Liver (tissue), 9 donors: ENCODE data around the gene PCF11. TPM values are rescaled to one million over a fixed set of nuclear protein-coding genes. Genes with fewer than 3 reads are reported as not detected.

Source experiments
- DNase-seq: peaks from one replicate; pipeline ENCODE4 v3.0.0-alpha.2; 2017; ENCODE audit warnings: low spot score
- H3K27ac ChIP-seq, 2 donors: one replicate each; pipeline ENCODE4 v1.7.0; 2013; ENCODE audit warnings: inconsistent platforms in 2 of 2, low read length in 2 of 2, control low read depth in 1 of 2, low read depth in 1 of 2, mild to moderate bottlenecking in 1 of 2
- H3K27me3 ChIP-seq, 4 donors: one replicate each; pipeline versions ENCODE4 v1.6.1 to v1.7.0; 2013; ENCODE audit warnings: low read length in 3 of 4, inconsistent platforms in 1 of 4, mild to moderate bottlenecking in 1 of 4, moderate library complexity in 1 of 4; ENCODE audit not compliant: control insufficient read depth in 4 of 4, insufficient read depth in 4 of 4
- H3K36me3 ChIP-seq, 4 donors: one replicate each; pipeline versions ENCODE4 v1.6.1 to v1.7.0; 2013; ENCODE audit warnings: low read length in 3 of 4, mild to moderate bottlenecking in 3 of 4, low read depth in 1 of 4, moderate library complexity in 1 of 4; ENCODE audit not compliant: control insufficient read depth in 4 of 4, insufficient read depth in 3 of 4
- H3K4me1 ChIP-seq, 4 donors: one replicate each; pipeline versions ENCODE4 v1.6.1 to v1.7.0; 2013; ENCODE audit warnings: low read length in 3 of 4, mild to moderate bottlenecking in 3 of 4, moderate library complexity in 1 of 4; ENCODE audit not compliant: control insufficient read depth in 4 of 4, insufficient read depth in 4 of 4
- H3K4me3 ChIP-seq, 3 donors: one replicate each; pipeline versions ENCODE4 v1.6.1 to v1.7.0; 2013; ENCODE audit warnings: low read length in 3 of 3, control low read depth in 1 of 3, low read depth in 1 of 3, mild to moderate bottlenecking in 1 of 3
- H3K9ac ChIP-seq, 2 donors: one replicate each; pipeline ENCODE4 v1.7.0; 2013; ENCODE audit warnings: low read length in 2 of 2, mild to moderate bottlenecking in 2 of 2, moderate library complexity in 2 of 2, control low read depth in 1 of 2, low read depth in 1 of 2
- H3K9me3 ChIP-seq, 4 donors: one replicate each; pipeline versions ENCODE4 v1.6.1 to v1.7.0; 2013; ENCODE audit warnings: low read length in 3 of 4; ENCODE audit not compliant: control insufficient read depth in 4 of 4
- CTCF ChIP-seq: fragments of 150-350 bp; IDR thresholded peaks from 2 replicates; pipeline ENCODE4 v1.5.1; 2017; ENCODE audit warnings: improper control_type of control experiment, low read depth, low read length; ENCODE audit not compliant: missing input control
- EGR1 ChIP-seq, 2 donors: IDR thresholded peaks; 2 replicates each; pipeline ENCODE4 v1.6.1; 2016 to 2018; ENCODE audit warnings: antibody characterized with exemption in 2 of 2, low read depth in 2 of 2
- FOXA1 ChIP-seq: IDR thresholded peaks from 2 replicates; pipeline ENCODE4 v1.6.1; 2016; ENCODE audit warnings: antibody characterized with exemption
- FOXA2 ChIP-seq: IDR thresholded peaks from 2 replicates; pipeline ENCODE4 v1.6.1; 2016; ENCODE audit warnings: antibody characterized with exemption
- GABPA ChIP-seq, 2 donors: IDR thresholded peaks in 1 of 2; conservative IDR thresholded peaks in 1 of 2; 2 replicates each; pipeline ENCODE4 v1.6.1; 2016; ENCODE audit warnings: antibody characterized with exemption in 2 of 2, mild to moderate bottlenecking in 1 of 2, moderate library complexity in 1 of 2
- HNF4A ChIP-seq, 2 donors: conservative IDR thresholded peaks; 2 replicates each; pipeline ENCODE4 v1.6.1; 2016; ENCODE audit warnings: antibody characterized with exemption in 2 of 2, mild to moderate bottlenecking in 2 of 2
- HNF4G ChIP-seq: IDR thresholded peaks from 2 replicates; pipeline ENCODE4 v1.6.1; 2016; ENCODE audit warnings: antibody characterized with exemption
- JUND ChIP-seq, 2 donors: IDR thresholded peaks; 2 replicates each; pipeline ENCODE4 v1.6.1; 2016; ENCODE audit warnings: antibody characterized with exemption in 2 of 2
- NR2F2 ChIP-seq: IDR thresholded peaks from 2 replicates; pipeline ENCODE4 v1.6.1; 2016; ENCODE audit warnings: antibody characterized with exemption
- RAD21 ChIP-seq, 2 donors: IDR thresholded peaks; 2 replicates each; pipeline ENCODE4 v1.6.1; 2016; ENCODE audit warnings: antibody characterized with exemption in 2 of 2, mild to moderate bottlenecking in 2 of 2
- RXRA ChIP-seq, 2 donors: IDR thresholded peaks; 2 replicates each; pipeline ENCODE4 v1.6.1; 2017 to 2018; ENCODE audit warnings: antibody characterized with exemption in 2 of 2, mild to moderate bottlenecking in 1 of 2
- SP1 ChIP-seq: IDR thresholded peaks from 2 replicates; pipeline ENCODE4 v1.6.1; 2018; ENCODE audit warnings: antibody characterized with exemption, mild to moderate bottlenecking
- TAF1 ChIP-seq: conservative IDR thresholded peaks from 2 replicates; pipeline ENCODE4 v1.6.1; 2016; ENCODE audit warnings: antibody characterized with exemption, mild to moderate bottlenecking
- YY1 ChIP-seq: IDR thresholded peaks from 2 replicates; pipeline ENCODE4 v1.6.1; 2016; ENCODE audit warnings: antibody characterized with exemption, mild to moderate bottlenecking
- ZBTB33 ChIP-seq: IDR thresholded peaks from 2 replicates; pipeline ENCODE4 v1.6.1; 2016; ENCODE audit warnings: antibody characterized with exemption
- WGBS: extraction: QIAGEN DNeasy Blood & Tissue Kit; methylation state at CpG from one replicate; pipeline ENCODE4 v1.1.7; 2013; 5-methylcytosine and 5-hydroxymethylcytosine counted together
- polyA plus RNA-seq, 2 donors: library from polyadenylated mRNA; stranded (reverse) in 1 of 2; unstranded in 1 of 2; fragments of 200-250 nt in 1 of 2; fragments of >200 nt in 1 of 2; fragmentation: Nextera tagmentation in 1 of 2; extraction: Ambion mirVana in 1 of 2; gene quantifications; one replicate each; pipeline versions ENCODE4 v1.2.1 to v1.2.3, GENCODE V29; 2013 to 2015
- total RNA-seq, 2 donors: library from RNA; depleted of rRNA; stranded (reverse); fragments of >200 nt; gene quantifications; one replicate each; pipeline ENCODE4 v1.2.3, GENCODE V29; 2014
- TF ChIP-seq, protein P1 (sequence below): IDR thresholded peaks from 2 replicates; pipeline ENCODE4 v1.6.1; 2016; ENCODE audit warnings: antibody characterized with exemption
- TF ChIP-seq, protein P2 (sequence below): IDR thresholded peaks from 2 replicates; pipeline ENCODE4 v1.6.1; 2016; ENCODE audit warnings: antibody characterized with exemption
- TF ChIP-seq, protein P3 (sequence below): IDR thresholded peaks from 2 replicates; pipeline ENCODE4 v1.6.1; 2016; ENCODE audit warnings: antibody characterized with exemption, mild to moderate bottlenecking
- donor health status: healthy.
- donor health status: healthy.
- donor health status: healthy.
- donor health status: healthy.
- donor health status: healthy.

The PCF11 gene
- total and polyA plus RNA-seq, 4 donors, result 5.9 to 39.7 (median 19.0) TPM

GRCh38 chr11:83195649-83196048 lies 38.7 kb downstream of the PCF11 start (continued):
- TF ChIP-seq, protein P1, sequence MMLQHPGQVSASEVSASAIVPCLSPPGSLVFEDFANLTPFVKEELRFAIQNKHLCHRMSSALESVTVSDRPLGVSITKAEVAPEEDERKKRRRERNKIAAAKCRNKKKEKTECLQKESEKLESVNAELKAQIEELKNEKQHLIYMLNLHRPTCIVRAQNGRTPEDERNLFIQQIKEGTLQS, result no peak
- TF ChIP-seq CTCF (no peak), FOXA2 (no peak), TAF1 (no peak), HNF4G (no peak)

DNA sequence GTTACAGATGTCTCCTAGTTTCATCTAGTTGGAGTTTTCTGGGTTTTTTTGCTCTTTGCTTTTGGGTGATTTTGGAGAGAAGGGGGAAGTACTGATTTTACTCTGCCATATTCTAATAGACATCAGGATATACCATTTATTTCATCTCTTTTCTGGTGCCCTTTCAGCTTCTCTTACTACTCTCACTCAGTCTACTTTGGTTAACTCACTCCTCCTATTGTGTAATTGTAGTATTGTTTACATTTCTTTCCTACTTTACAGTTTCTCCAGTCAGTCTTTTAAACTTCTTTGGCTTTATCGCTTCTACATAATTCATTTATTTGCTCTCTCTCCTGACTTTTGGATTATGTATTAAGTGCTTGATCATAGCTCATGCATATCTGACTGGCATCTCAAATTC lies 43.1 kb downstream of the PCF11 start:
- TF ChIP-seq RXRA (IDR thresholded peaks at IDR 0.05) (no peak), HNF4A (conservative IDR thresholded peaks at IDR 0.05) (no peak), CTCF (no peak), NR2F2 (no peak), GABPA (IDR thresholded peaks at IDR 0.05 in 1 of 2, conservative IDR thresholded peaks at IDR 0.05 in 1 of 2) (no peak), JUND (IDR thresholded peaks at IDR 0.05) (no peak), SP1 (no peak), HNF4G (no peak), TAF1 (no peak), ZBTB33 (no peak), FOXA2 (no peak), RAD21 (IDR thresholded peaks at IDR 0.05) (no peak), YY1 (no peak), EGR1 (IDR thresholded peaks at IDR 0.05; ENCODE audit: low read depth in 2 of 2) (no peak), FOXA1 (no peak)
- TF ChIP-seq, protein P2, sequence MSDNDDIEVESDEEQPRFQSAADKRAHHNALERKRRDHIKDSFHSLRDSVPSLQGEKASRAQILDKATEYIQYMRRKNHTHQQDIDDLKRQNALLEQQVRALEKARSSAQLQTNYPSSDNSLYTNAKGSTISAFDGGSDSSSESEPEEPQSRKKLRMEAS, result no peak
- TF ChIP-seq, protein P3, sequence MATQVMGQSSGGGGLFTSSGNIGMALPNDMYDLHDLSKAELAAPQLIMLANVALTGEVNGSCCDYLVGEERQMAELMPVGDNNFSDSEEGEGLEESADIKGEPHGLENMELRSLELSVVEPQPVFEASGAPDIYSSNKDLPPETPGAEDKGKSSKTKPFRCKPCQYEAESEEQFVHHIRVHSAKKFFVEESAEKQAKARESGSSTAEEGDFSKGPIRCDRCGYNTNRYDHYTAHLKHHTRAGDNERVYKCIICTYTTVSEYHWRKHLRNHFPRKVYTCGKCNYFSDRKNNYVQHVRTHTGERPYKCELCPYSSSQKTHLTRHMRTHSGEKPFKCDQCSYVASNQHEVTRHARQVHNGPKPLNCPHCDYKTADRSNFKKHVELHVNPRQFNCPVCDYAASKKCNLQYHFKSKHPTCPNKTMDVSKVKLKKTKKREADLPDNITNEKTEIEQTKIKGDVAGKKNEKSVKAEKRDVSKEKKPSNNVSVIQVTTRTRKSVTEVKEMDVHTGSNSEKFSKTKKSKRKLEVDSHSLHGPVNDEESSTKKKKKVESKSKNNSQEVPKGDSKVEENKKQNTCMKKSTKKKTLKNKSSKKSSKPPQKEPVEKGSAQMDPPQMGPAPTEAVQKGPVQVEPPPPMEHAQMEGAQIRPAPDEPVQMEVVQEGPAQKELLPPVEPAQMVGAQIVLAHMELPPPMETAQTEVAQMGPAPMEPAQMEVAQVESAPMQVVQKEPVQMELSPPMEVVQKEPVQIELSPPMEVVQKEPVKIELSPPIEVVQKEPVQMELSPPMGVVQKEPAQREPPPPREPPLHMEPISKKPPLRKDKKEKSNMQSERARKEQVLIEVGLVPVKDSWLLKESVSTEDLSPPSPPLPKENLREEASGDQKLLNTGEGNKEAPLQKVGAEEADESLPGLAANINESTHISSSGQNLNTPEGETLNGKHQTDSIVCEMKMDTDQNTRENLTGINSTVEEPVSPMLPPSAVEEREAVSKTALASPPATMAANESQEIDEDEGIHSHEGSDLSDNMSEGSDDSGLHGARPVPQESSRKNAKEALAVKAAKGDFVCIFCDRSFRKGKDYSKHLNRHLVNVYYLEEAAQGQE, result no peak
- TF ChIP-seq, protein P1, result no peak
- no peak overlapping the region for H3K4me3 ChIP-seq
- no peak for DNase-seq
- no peaks in the 10 kb centered on the region for H3K9me3 ChIP-seq
- H3K4me1 ChIP-seq, result peaks cover 1 to 5% (median 2%) of the 10 kb centered on the region in 4 donors
- peaks cover 0 to 2% (median 0%) of the 10 kb centered on the region in 4 donors for H3K36me3 ChIP-seq
- H3K27ac ChIP-seq, result no peak overlapping the region
- WGBS, result 99% methylated on average over 1 of the region's 1 CpG
- no peaks in the 10 kb centered on the region for H3K27me3 ChIP-seq
- no peak overlapping the region for H3K9ac ChIP-seq
